ENCODE measurements around the gene GALNT10. TPM values are rescaled to one million over a fixed set of nuclear protein-coding genes. Genes with fewer than 3 reads are reported as not detected.
A peak's percentile ranks its signal among the peaks of the same experiment; 100 is the strongest.

The GALNT10 gene
- total and polyA plus RNA-seq, 2 of the 4 experiments (the other 2 are of a cell fraction), result 46.2 to 67.0 TPM

DNA sequence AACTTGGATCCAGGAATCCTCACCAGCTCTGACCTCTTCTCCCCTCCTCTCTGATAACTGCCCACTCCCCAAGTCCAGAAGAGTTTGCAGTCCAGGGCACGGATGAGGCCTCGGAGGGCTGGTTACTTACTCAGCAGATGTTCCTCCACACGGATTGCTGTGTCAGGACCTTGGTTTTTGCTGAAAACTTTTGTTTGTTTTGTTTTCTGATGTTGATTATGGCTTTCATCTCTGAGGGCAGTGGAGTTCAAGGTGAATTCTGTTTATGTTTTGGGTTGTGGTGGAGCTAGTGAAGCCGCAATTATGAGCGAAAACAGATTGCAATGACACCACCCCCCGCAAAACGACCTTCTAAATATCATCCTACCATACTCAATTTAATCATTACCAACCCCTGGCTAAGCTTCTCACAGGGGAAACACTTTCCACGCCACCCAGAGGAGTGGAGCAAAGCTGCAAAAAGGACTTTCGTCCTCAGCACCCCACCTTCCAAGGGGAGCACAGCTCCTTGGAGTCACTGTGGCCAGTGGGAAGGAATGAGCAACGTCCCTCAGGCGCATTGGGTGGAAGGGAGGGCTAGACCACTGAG, 162.5 kb downstream of the GALNT10 start:
- no peak for TF ChIP-seq CHD1 (IDR thresholded peaks at IDR 0.05; ENCODE audit: low read depth, low read length)
- no peak for TF ChIP-seq SMC3 (IDR thresholded peaks at IDR 0.05; ENCODE audit: low read depth, low read length)
- TF ChIP-seq NFE2L2 (IDR thresholded peaks at IDR 0.05; ENCODE audit: low read depth, low read length), result no peak
- TF ChIP-seq RFX5 (IDR thresholded peaks at IDR 0.05; ENCODE audit: low read depth, low read length), result no peak
- TF ChIP-seq MAFK (IDR thresholded peaks at IDR 0.05; ENCODE audit: low read depth, low read length), result peak; percentile 14; the same call in 1 of the 2 replicates
- TF ChIP-seq, protein P1, sequence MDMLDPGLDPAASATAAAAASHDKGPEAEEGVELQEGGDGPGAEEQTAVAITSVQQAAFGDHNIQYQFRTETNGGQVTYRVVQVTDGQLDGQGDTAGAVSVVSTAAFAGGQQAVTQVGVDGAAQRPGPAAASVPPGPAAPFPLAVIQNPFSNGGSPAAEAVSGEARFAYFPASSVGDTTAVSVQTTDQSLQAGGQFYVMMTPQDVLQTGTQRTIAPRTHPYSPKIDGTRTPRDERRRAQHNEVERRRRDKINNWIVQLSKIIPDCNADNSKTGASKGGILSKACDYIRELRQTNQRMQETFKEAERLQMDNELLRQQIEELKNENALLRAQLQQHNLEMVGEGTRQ (IDR thresholded peaks at IDR 0.05; ENCODE audit: low read depth, low read length), result no peak
- Histone ChIP-seq H3K9me3 (ENCODE audit: control insufficient read depth, insufficient read depth, low read length) (no peaks in the 10 kb centered on the region), H2BK20ac (ENCODE audit: low read depth, low read length) (peak overlapping the region; percentile 23; the same call in 1 of the 2 replicates), H3K56ac (ENCODE audit: extremely low read depth, insufficient read depth, low read length) (no peak overlapping the region), H3K27me3 (ENCODE audit: control insufficient read depth, insufficient read depth, low read length) (no peaks in the 10 kb centered on the region), H3K4me1 (ENCODE audit: control insufficient read depth, insufficient read depth, low read length) (peaks cover 26% of the 10 kb centered on the region), H3K18ac (ENCODE audit: low read depth, low read length) (no peak overlapping the region), H3K9me1 (ENCODE audit: insufficient read depth, low read length) (peaks cover 30% of the 10 kb centered on the region), H4K91ac (ENCODE audit: insufficient read depth, low read depth, low read length) (peak overlapping the region; percentile 4; the same call in 1 of the 2 replicates), H2AK9ac (replicated peaks; ENCODE audit: low read depth, low read length, poor library complexity) (no peak overlapping the region), H2BK5ac (ENCODE audit: low read depth, low read length, poor library complexity, severe bottlenecking) (no peak overlapping the region), H3K4ac (ENCODE audit: low read depth, low read length) (peak overlapping the region; percentile 47; the same call in 1 of the 2 replicates), H3K79me1 (ENCODE audit: low read depth in 1 of 2, low read length in 2 of 2) (peaks cover 20 to 61% of the 10 kb centered on the region in 2 experiments; a peak in 3 of 4 replicates), H3K4me3 (ENCODE audit: insufficient read depth, low read depth, low read length) (no peak overlapping the region), H4K5ac (ENCODE audit: low read depth, low read length) (no peak overlapping the region), H2BK120ac (ENCODE audit: low read depth, low read length) (peak overlapping the region; percentile 16; the same call in 1 of the 2 replicates), H3K23ac (ENCODE audit: low read depth, low read length) (no peak overlapping the region; the same call in 1 of the 2 replicates), H4K8ac (ENCODE audit: low read depth in 2 of 2, low read length in 2 of 2) (0 out of 4 replicates have a peak overlapping the region, but pooled peaks of 1 of the 2 experiments have one; percentile 12), H2AK5ac (ENCODE audit: low read depth, low read length) (no peak overlapping the region; the same call in 1 of the 2 replicates), H3K36me3 (ENCODE audit: control insufficient read depth, insufficient read depth, low read length) (no peaks in the 10 kb centered on the region), H3K27ac (ENCODE audit: insufficient read depth, low read length) (no peak overlapping the region), H3K4me2 (ENCODE audit: low read depth, low read length) (no peak overlapping the region), H3K9ac (ENCODE audit: low read depth, low read length) (no peak overlapping the region), H3K14ac (replicated peaks; ENCODE audit: low read depth, low read length) (no peak overlapping the region; the same call in 1 of the 2 replicates), H4K20me1 (ENCODE audit: insufficient read depth, low read length) (no peaks in the 10 kb centered on the region), H2AFZ (replicated peaks; ENCODE audit: low read length, poor library complexity) (no peak overlapping the region), H2BK15ac (ENCODE audit: low read depth, low read length) (no peak overlapping the region)
- intact Hi-C loops (cut with micrococcal nuclease), result no loop called here
- dilution Hi-C loops (cut with HindIII; ENCODE audit: low sequenced_read_pairs, unreplicated experiment), result no loop called here
- BruUV-seq (replicated peaks), result no TSS peak
- DNase-seq (no peak), ATAC-seq (ENCODE audit: low read depth) (no peak)
- no CpG with 5 or more reads among the region's 11 CpGs for WGBS, 2 experiments (ENCODE audit: extremely low coverage in 2 of 2, insufficient read length in 1 of 2)
- POLR2A ChIA-PET (ENCODE audit: unreplicated experiment), result no interaction called here
- in situ Hi-C loops (cut with MboI; ENCODE audit: low sequenced_read_pairs), result no loop called here
- CTCF ChIA-PET, result interaction anchor here (0.6 kb wide), 1 partner anchor 79 kb away, joined by 3 read pairs; no protein-coding TSS in a partner anchor

Measured in IMR-90 (cell line).